SK-N-SH (cell line): Measurements from ENCODE around the gene THEMIS2. TPM values are rescaled to one million over a fixed set of nuclear protein-coding genes. Genes with fewer than 3 reads are reported as not detected.

Experiments used
- CTCF ChIA-PET: fragments of 300-600, 350-600 bp; formaldehyde crosslinking; extraction: SDS; loops from one replicate; lab custom pipeline; 2021; lab: Yijun Ruan, JAX
- POLR2A ChIA-PET: fragments of 350-600 bp; sonication (Branson Sonifier 250); formaldehyde crosslinking; extraction: SDS; loops from one replicate; lab custom pipeline; 2020; ENCODE audit warnings: antibody characterized with exemption, inconsistent platforms; lab: Yijun Ruan, JAX
- DNase-seq: peaks from one replicate; pipeline ENCODE4 v3.0.0; 2012
- H2AFZ ChIP-seq: fragments of 200-600 bp; sonication (generic); 2 replicates; pipeline ENCODE4 v1.8.1; 2016; ENCODE audit warnings: antibody characterized with exemption, mild to moderate bottlenecking, low read depth
- H3F3A ChIP-seq: fragments of 200-600 bp; sonication (generic); replicated peaks from 2 replicates; pipeline ENCODE3; 2016; ENCODE audit warnings: antibody characterized with exemption, mild to moderate bottlenecking; ENCODE audit not compliant: insufficient read depth
- H3K27ac ChIP-seq, 2 experiments: fragments of 200-500 bp in 1 of 2; fragments of 200-600 bp in 1 of 2; sonication (Bioruptor generic) in 1 of 2; sonication (generic), shearing (Covaris generic) in 1 of 2; 2 replicates each; pipeline versions ENCODE4 v1.5.1 to v1.6.1; 2014 to 2016; ENCODE audit warnings: low read depth in 2 of 2, inconsistent platforms in 1 of 2, low read length in 1 of 2, mild to moderate bottlenecking in 1 of 2, mixed read lengths in 1 of 2
- H3K27me3 ChIP-seq: fragments of 200-600 bp; sonication (generic), shearing (Covaris generic); 2 replicates; pipeline ENCODE4 v1.6.1; 2016; ENCODE audit warnings: mixed run types; ENCODE audit not compliant: insufficient read depth
- H3K36me3 ChIP-seq, 2 experiments: fragments of 200-500 bp in 1 of 2; fragments of 200-600 bp in 1 of 2; sonication (Bioruptor generic) in 1 of 2; sonication (generic) in 1 of 2; replicated peaks in 1 of 2; 2 replicates each; pipeline versions ENCODE3 to v1.5.1; 2014 to 2016; ENCODE audit warnings: low read length in 1 of 2, mild to moderate bottlenecking in 1 of 2; ENCODE audit not compliant: insufficient read depth in 2 of 2, control insufficient read depth in 1 of 2
- H3K4me1 ChIP-seq, 2 experiments: fragments of 200-500 bp in 1 of 2; fragments of 200-600 bp in 1 of 2; sonication (Bioruptor generic) in 1 of 2; sonication (generic), shearing (Covaris generic) in 1 of 2; 2 replicates each; pipeline versions ENCODE4 v1.5.1 to v1.6.1; 2014 to 2016; ENCODE audit warnings: low read depth in 1 of 2, low read length in 1 of 2, mixed run types in 1 of 2; ENCODE audit not compliant: insufficient read depth in 2 of 2, control insufficient read depth in 1 of 2
- H3K4me2 ChIP-seq: fragments of 200-600 bp; sonication (generic), shearing (Covaris generic); 2 replicates; pipeline ENCODE4 v1.6.1; 2017; ENCODE audit warnings: mixed run types
- H3K4me3 ChIP-seq, 2 experiments: fragments of 200-500 bp in 1 of 2; fragments of 200-600 bp in 1 of 2; sonication (Bioruptor generic) in 1 of 2; sonication (generic), shearing (Covaris generic) in 1 of 2; 2 replicates each; pipeline versions ENCODE4 v1.5.1 to v1.8.1; 2014 to 2016; ENCODE audit warnings: low read depth in 2 of 2, inconsistent platforms in 1 of 2, low read length in 1 of 2, mild to moderate bottlenecking in 1 of 2, mixed read lengths in 1 of 2, moderate library complexity in 1 of 2
- H3K79me2 ChIP-seq: fragments of 200-600 bp; sonication (generic); 2 replicates; pipeline ENCODE4 v1.8.1; 2017; ENCODE audit warnings: mild to moderate bottlenecking; ENCODE audit not compliant: insufficient read depth
- H3K9ac ChIP-seq: fragments of 200-600 bp; sonication (generic); 2 replicates; pipeline ENCODE4 v1.6.1; 2017; ENCODE audit warnings: mixed run types
- H3K9me2 ChIP-seq: fragments of 200-600 bp; sonication (generic); 2 replicates; pipeline ENCODE4 v1.6.1; 2017; ENCODE audit warnings: mixed run types
- H3K9me3 ChIP-seq: fragments of 200-600 bp; sonication (generic); 2 replicates; pipeline ENCODE4 v1.6.1; 2017; ENCODE audit warnings: mixed run types, mild to moderate bottlenecking, moderate library complexity
- H4K20me1 ChIP-seq: fragments of 200-600 bp; sonication (generic); 2 replicates; pipeline ENCODE4 v1.6.1; 2017; ENCODE audit warnings: mild to moderate bottlenecking, mixed run types; ENCODE audit not compliant: insufficient read depth
- CHD2 ChIP-seq: fragments of 150-350 bp; IDR thresholded peaks from 2 replicates; pipeline ENCODE4 v1.6.1; 2018; ENCODE audit warnings: low read length; ENCODE audit not compliant: partially characterized antibody
- EZH2phosphoT487 ChIP-seq: fragments of 200-600 bp; sonication (generic); IDR thresholded peaks from 2 replicates; pipeline ENCODE4 v1.6.1; 2017; ENCODE audit warnings: low read depth, mixed run types, mild to moderate bottlenecking, antibody characterized with exemption, moderate library complexity, borderline replicate concordance
- FOXJ3 ChIP-seq: sonication (generic); formaldehyde crosslinking; IDR thresholded peaks from 2 replicates; pipeline ENCODE4 v1.5.1; 2020; ENCODE audit warnings: mild to moderate bottlenecking, missing genetic modification reagents
- FOXM1 ChIP-seq: IDR thresholded peaks from 2 replicates; pipeline ENCODE4 v1.4.0; 2012; ENCODE audit warnings: low read depth, mild to moderate bottlenecking
- GABPA ChIP-seq: IDR thresholded peaks from 2 replicates; pipeline ENCODE4 v1.4.0; 2012; ENCODE audit warnings: low read depth, mild to moderate bottlenecking
- GATA2 ChIP-seq: sonication (generic); formaldehyde crosslinking; IDR thresholded peaks from 2 replicates; pipeline ENCODE4 v1.5.0; 2020; ENCODE audit warnings: mild to moderate bottlenecking, missing genetic modification reagents
- IRF3 ChIP-seq: fragments of 150-350 bp; IDR thresholded peaks from 2 replicates; pipeline ENCODE4 v1.6.1; 2016; ENCODE audit warnings: mild to moderate bottlenecking, low read depth, low read length
- MXI1 ChIP-seq: IDR thresholded peaks from 2 replicates; pipeline ENCODE4 v1.6.1; 2012; ENCODE audit warnings: mild to moderate bottlenecking, low read depth, low read length, improper control_type of control experiment
- NFIC ChIP-seq: IDR thresholded peaks from 2 replicates; pipeline ENCODE4 v1.4.0; 2012; ENCODE audit warnings: borderline replicate concordance
- POLR2AphosphoS5 ChIP-seq: IDR thresholded peaks from 2 replicates; pipeline ENCODE4 v1.6.1; 2012; ENCODE audit warnings: low read depth, low read length
- RAD21 ChIP-seq: IDR thresholded peaks from 2 replicates; pipeline ENCODE4 v1.6.1; 2012; ENCODE audit warnings: mild to moderate bottlenecking, low read length
- RFX5 ChIP-seq: IDR thresholded peaks from 2 replicates; pipeline ENCODE4 v1.6.1; 2012; ENCODE audit warnings: mild to moderate bottlenecking, improper control_type of control experiment, low read length
- SIN3A ChIP-seq: IDR thresholded peaks from 2 replicates; pipeline ENCODE4 v1.6.1; 2012; ENCODE audit warnings: low read depth, mild to moderate bottlenecking, low read length, moderate library complexity, borderline replicate concordance
- TAF1 ChIP-seq: IDR thresholded peaks from 2 replicates; pipeline ENCODE4 v1.6.1; 2012; ENCODE audit warnings: low read depth, mild to moderate bottlenecking, low read length, moderate library complexity, borderline replicate concordance
- USF1 ChIP-seq: IDR thresholded peaks from 2 replicates; pipeline ENCODE4 v1.4.0; 2012; ENCODE audit warnings: low read depth, borderline replicate concordance
- YY1 ChIP-seq: IDR thresholded peaks from 2 replicates; pipeline ENCODE4 v1.4.0; 2012; ENCODE audit warnings: low read depth, mild to moderate bottlenecking
- WGBS: methylation state at CpG from one replicate; pipeline ENCODE4 v1.1.6; 2017; ENCODE audit warnings: low lambda C conversion rate; 5-methylcytosine and 5-hydroxymethylcytosine counted together
- polyA plus RNA-seq, 3 experiments: library from polyadenylated mRNA; depleted of rRNA; stranded (reverse); fragments of >200 nt; gene quantifications; 2 replicates each; pipeline ENCODE4 v1.2.3, GENCODE V29; 2012
- TF ChIP-seq, protein P1 (sequence below): fragments of 200-600 bp; sonication (generic); IDR thresholded peaks from 2 replicates; pipeline ENCODE4 v1.6.1; 2017; ENCODE audit warnings: antibody characterized with exemption, mild to moderate bottlenecking, moderate library complexity

Gene THEMIS2
- polyA plus RNA-seq, 1 of the 3 experiments (the other 2 are of a cell fraction) = 4.1 TPM

DNA sequence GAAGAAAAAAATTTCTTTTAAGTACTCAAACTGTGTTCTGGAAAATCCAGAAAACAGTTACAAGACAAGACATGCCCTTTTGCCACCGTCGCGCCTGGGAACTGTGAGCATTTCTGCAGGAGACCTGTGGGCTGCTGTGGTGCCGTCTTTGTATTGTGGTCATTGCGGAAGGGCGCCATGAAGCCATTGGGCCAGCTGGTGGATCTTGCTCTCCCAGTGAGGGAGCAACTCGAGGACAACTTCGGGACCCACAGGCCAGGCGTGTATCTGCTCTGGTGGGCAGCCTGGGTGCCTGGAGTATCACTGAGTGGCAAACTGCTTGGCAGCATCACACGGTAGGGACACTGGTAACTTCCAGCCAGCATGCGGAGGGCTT is 3.8 kb upstream of the THEMIS2 start:
- H3F3A ChIP-seq = peaks cover 10% of the 10 kb centered on the region
- H3K4me3 ChIP-seq = no peak overlapping the region
- no peak overlapping the region for H3K4me2 ChIP-seq
- ChIA-PET POLR2A (no interaction called here), CTCF (interaction anchor here (0.7 to 1.3 kb wide), 2 partner anchors 11 kb away, joined by 3 read pairs; no protein-coding TSS in a partner anchor)
- H3K79me2 ChIP-seq = no peaks in the 10 kb centered on the region
- H3K9me2 ChIP-seq = no peaks in the 10 kb centered on the region
- no peak overlapping the region for H2AFZ ChIP-seq
- no peaks in the 10 kb centered on the region for H3K27me3 ChIP-seq
- no peak for DNase-seq
- H3K9ac ChIP-seq = no peak overlapping the region
- 97% methylated on average over 4 of the region's 11 CpGs for WGBS
- H3K4me1 ChIP-seq = peaks cover 4 to 8% of the 10 kb centered on the region in 2 experiments; a peak in 2 of 4 replicates
- H3K36me3 ChIP-seq = no peaks in the 10 kb centered on the region
- H3K27ac ChIP-seq = no peak overlapping the region
- TF ChIP-seq FOXJ3 (CRISPR knock-in tag) (no peak), IRF3 (no peak), RFX5 (no peak), MXI1 (no peak), EZH2phosphoT487 (no peak), RAD21 (no peak), GATA2 (CRISPR knock-in tag) (no peak)
- TF ChIP-seq, protein P1, sequence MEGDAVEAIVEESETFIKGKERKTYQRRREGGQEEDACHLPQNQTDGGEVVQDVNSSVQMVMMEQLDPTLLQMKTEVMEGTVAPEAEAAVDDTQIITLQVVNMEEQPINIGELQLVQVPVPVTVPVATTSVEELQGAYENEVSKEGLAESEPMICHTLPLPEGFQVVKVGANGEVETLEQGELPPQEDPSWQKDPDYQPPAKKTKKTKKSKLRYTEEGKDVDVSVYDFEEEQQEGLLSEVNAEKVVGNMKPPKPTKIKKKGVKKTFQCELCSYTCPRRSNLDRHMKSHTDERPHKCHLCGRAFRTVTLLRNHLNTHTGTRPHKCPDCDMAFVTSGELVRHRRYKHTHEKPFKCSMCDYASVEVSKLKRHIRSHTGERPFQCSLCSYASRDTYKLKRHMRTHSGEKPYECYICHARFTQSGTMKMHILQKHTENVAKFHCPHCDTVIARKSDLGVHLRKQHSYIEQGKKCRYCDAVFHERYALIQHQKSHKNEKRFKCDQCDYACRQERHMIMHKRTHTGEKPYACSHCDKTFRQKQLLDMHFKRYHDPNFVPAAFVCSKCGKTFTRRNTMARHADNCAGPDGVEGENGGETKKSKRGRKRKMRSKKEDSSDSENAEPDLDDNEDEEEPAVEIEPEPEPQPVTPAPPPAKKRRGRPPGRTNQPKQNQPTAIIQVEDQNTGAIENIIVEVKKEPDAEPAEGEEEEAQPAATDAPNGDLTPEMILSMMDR = no peak
- no peaks in the 10 kb centered on the region for H3K9me3 ChIP-seq
- no peaks in the 10 kb centered on the region for H4K20me1 ChIP-seq

- Histone ChIP-seq H3K27ac (no peak overlapping the region), H3K27me3 (no peaks in the 10 kb centered on the region)
- TF ChIP-seq RAD21 (no peak), IRF3 (no peak), TAF1 (no peak), NFIC (no peak), GABPA (no peak), POLR2AphosphoS5 (no peak), SIN3A (no peak), FOXJ3 (CRISPR knock-in tag) (no peak), CHD2 (no peak), USF1 (no peak), FOXM1 (no peak), YY1 (no peak), EZH2phosphoT487 (no peak)
- TF ChIP-seq, all 33 proteins: peak for 0
- Histone ChIP-seq H3F3A (peaks cover 13% of the 10 kb centered on the region), H2AFZ (no peak overlapping the region), H3K4me1 (peaks cover 0 to 8% of the 10 kb centered on the region in 2 experiments; a peak in 1 of 4 replicates), H3K9me2 (no peaks in the 10 kb centered on the region), H3K4me3 (no peak overlapping the region), H3K4me2 (no peak overlapping the region), H3K36me3 (no peaks in the 10 kb centered on the region), H4K20me1 (no peaks in the 10 kb centered on the region), H3K9ac (no peak overlapping the region), H3K9me3 (no peaks in the 10 kb centered on the region), H3K79me2 (no peaks in the 10 kb centered on the region)
- CTCF ChIA-PET = interaction anchor here (0.7 kb wide), 1 partner anchor 11 kb away, joined by 3 read pairs; no protein-coding TSS in a partner anchor
- 95% methylated on average over 7 of the region's 16 CpGs for WGBS
- POLR2A ChIA-PET = no interaction called here
- no peak for DNase-seq
Observed at GRCh38 chr1:27868932-27869718, 3.2 kb upstream of the THEMIS2 start.
